Omental fat pad (tissue), 4 donors: ENCODE data around the gene CNGB1. TPM values are rescaled to one million over a fixed set of nuclear protein-coding genes. Genes with fewer than 3 reads are reported as not detected.
A peak's percentile ranks its signal among the peaks of the same experiment; 100 is the strongest.

Source experiments
- ATAC-seq: fragments of 150-250 bp; one replicate; pipeline ENCODE4 v1.9.1; 2016; ENCODE audit warnings: mild to moderate bottlenecking, moderate library complexity; ENCODE audit not compliant: low FRiP score
- DNase-seq: peaks from one replicate; pipeline ENCODE4 v3.0.0-alpha.2; 2019; ENCODE audit warnings: low spot score
- total RNA-seq, 4 donors: library from RNA; depleted of rRNA; stranded (reverse); fragments of >200 nt; gene quantifications; one replicate each; pipeline ENCODE4 v1.1.0, GENCODE V29; 2016
- TF ChIP-seq, protein P1 (sequence below), 3 donors: fragments of 450-650 bp; IDR thresholded peaks; one replicate each; pipeline ENCODE4 v1.5.1; 2016 to 2017; ENCODE audit warnings: antibody characterized with exemption in 3 of 3, mild to moderate bottlenecking in 3 of 3, moderate library complexity in 2 of 3

Gene CNGB1
- total RNA-seq, 4 donors from 2014 or later, result not detected

GRCh38 chr16:57941016-57941664, 29.8 kb downstream of the CNGB1 start:
- ATAC-seq (no peak), DNase-seq (peak; percentile 34)
- TF ChIP-seq, protein P1, sequence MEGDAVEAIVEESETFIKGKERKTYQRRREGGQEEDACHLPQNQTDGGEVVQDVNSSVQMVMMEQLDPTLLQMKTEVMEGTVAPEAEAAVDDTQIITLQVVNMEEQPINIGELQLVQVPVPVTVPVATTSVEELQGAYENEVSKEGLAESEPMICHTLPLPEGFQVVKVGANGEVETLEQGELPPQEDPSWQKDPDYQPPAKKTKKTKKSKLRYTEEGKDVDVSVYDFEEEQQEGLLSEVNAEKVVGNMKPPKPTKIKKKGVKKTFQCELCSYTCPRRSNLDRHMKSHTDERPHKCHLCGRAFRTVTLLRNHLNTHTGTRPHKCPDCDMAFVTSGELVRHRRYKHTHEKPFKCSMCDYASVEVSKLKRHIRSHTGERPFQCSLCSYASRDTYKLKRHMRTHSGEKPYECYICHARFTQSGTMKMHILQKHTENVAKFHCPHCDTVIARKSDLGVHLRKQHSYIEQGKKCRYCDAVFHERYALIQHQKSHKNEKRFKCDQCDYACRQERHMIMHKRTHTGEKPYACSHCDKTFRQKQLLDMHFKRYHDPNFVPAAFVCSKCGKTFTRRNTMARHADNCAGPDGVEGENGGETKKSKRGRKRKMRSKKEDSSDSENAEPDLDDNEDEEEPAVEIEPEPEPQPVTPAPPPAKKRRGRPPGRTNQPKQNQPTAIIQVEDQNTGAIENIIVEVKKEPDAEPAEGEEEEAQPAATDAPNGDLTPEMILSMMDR (IDR thresholded peaks at IDR 0.05), result no peak

DNA sequence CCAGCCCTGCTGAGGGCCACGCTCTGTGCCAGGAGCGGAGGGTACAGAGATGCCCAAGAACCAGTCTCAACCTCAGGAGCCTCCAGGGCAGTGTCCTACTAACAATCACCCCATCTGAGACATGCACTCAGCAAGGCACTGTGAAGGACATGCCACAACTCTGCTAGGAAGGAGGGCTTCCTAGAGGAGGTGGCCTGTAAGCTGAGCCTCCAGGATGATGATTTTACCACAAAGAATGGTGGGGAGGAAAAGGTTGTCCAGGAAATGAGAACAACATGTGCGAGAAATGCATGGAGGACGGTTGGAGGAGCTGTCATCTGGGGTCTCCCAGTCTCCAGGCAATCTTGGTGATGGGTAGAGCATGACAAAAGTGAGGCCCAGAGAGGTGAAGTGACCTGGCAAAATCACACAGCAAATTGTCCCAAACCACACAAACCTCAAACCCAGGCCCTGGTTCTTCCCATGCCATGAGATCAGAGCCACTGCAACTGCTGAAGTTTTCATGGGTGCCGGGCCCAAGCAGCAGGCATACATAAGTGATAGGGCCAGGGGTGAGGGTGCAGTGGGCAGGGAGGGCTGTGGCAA, 30.5 kb downstream of the CNGB1 start:
- DNase-seq (no peak), ATAC-seq (no peak)
- TF ChIP-seq, protein P1 (IDR thresholded peaks at IDR 0.05), result no peak

- TF ChIP-seq, protein P1 (IDR thresholded peaks at IDR 0.05), result no peak
- ATAC-seq (no peak), DNase-seq (no peak)
These were observed 31.1 kb downstream of the CNGB1 start for GRCh38 chr16:57939872-57940224.

- TF ChIP-seq, protein P1 (IDR thresholded peaks at IDR 0.05), result no peak
- DNase-seq (no peak), ATAC-seq (peak; percentile 93)
These were observed 31.7 kb downstream of the CNGB1 start for GRCh38 chr16:57938936-57939871.

- ATAC-seq (no peak), DNase-seq (no peak)
- TF ChIP-seq, protein P1 (IDR thresholded peaks at IDR 0.05), result no peak
These were observed 32.4 kb downstream of the CNGB1 start for GRCh38 chr16:57938484-57938883.

DNA sequence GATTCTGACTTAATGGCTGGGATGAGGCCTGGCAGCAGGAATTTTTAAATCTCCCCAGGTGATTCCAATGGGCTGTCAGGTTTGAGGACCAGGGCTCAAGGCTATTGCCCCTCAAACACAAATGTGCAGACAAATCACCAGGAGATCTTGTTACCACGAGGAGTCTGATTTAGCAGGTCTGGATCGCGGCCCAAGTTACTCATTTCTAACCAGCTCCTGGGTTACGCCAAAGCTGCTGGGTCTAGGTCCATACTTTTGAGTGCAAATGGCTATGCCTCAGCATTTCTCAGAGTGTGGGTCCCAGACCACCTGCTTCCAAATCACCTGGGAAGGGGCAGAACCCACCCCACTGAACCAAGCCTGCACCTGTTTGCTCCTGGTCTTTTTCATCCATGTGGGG, 33.1 kb downstream of the CNGB1 start:
- TF ChIP-seq, protein P1 (IDR thresholded peaks at IDR 0.05), result no peak
- ATAC-seq (no peak), DNase-seq (no peak)
